ENCODE data around the gene SHISA4.
"Not testable (repeated sequence)": the region's sequence is repeated elsewhere in the genome, so short reads cannot be mapped to it uniquely, and the experiment has no call there.

The SHISA4 gene

DNA sequence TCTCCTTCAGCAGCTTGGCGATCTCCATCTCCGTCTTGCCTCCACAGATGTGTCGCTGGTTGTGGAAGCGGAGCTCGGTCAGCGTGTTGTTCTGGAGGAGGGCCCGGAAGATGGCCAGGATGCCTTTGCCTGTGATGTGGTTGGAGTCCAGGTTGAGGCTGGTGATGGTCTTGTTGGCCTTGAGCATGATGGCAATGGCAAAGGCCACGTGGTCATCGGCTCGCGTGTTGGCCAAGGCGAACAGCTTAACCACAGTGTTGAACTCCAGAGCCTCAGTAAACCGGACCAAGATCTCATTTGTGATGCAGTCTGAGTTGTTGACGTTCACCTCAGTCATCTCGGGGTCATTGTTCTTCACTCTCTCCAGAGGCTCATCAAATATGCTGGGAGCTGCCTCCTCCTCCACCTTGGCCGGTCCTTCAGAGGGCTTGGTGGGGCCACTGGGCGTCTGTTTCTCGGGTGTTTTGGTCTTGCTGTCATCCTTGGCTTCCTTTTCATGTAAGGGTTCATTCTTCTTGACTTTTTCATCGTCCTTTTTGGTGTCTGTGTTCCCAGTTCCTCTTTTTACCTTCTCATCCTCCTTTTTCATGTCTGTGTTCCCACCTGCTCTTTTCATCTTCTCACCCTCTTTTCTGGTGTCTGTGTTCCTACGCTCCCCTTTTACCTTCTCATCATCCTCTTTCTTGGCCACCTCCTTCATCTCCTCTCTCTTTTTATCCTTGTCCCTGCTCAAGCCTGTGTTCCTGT is 11.2 kb downstream of the SHISA4 start:
- no peak for DNase-seq

DNA sequence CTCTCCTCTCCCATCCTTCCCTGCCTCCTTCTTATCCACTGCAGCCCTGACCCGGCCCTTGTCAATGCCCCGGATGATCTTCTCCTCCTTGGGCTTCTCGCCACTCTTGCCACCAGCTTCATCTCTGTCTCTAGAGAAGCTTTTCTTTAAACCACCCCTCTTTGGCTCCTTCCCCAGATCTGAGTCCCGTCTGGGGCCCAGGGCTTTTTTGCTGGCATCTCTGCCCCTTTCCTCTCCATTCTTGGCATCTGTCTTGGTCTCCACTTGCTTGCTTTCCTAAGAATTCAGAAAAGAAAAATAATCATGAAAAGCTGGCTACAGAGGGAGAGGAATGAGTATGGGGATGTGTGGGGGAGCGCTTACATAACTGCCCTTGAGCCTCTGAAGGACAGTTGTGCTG is 11.8 kb downstream of the SHISA4 start:
- no peak for DNase-seq

DNA sequence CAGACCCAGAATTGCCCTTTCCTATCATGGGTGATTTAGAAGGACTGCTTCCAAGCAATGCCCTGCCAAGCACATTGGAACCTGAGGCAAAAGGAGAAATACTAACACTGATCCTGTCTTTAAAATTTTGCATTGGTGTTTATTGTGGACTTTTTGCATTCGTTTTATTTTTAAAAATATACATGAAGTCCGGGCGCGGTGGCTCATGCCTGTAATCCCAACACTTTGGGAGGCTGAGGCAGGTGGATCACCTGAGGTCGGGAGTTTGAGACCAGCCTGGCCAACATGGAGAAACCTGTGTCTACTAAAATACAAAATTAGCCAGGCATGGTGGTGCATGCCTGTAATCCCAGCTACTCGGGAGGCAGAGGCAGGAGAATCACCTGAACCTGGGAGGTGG is 12.3 kb downstream of the SHISA4 start:
- not testable (repeated sequence) for DNase-seq

DNA sequence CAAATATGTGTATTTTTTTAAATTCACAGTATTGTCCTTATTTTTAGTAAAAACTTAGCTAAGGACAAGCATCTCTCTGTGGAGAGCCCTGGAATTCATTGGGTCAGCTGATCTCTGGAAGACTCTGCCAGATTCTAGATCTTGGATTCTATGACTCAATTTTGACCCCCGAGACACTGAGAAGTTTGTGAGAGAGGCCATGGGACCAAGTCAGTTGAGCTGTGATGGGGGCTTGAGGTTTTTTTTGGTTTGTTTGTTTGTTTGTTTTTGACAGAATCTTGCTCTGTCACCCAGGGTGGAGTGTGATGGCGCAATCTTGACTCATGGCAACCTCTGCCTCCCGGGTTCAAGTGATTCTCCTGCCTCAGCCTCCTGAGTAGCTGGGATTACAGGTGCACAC is 13.5 kb downstream of the SHISA4 start:
- DNase-seq, result no peak

DNA sequence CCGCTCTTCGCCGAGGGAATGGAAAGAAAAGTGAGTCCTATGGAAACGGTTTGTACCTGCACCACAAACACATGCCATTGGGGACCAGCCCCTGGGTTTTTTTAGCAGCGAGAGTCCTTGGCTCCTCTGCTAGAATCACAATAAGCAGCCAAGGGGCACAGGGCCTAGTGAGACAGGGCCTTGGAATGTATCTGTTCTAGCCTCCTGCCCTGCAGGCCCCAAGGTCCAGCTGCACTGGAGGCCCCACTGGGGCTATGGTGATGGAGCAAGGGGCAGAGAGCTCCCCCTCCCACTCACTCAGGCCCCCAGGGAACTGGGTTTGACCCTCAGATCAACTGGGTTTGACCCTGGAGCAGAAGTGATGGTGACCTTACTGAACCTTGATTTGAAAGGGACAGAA is 14.4 kb downstream of the SHISA4 start:
- no peak for DNase-seq

DNA sequence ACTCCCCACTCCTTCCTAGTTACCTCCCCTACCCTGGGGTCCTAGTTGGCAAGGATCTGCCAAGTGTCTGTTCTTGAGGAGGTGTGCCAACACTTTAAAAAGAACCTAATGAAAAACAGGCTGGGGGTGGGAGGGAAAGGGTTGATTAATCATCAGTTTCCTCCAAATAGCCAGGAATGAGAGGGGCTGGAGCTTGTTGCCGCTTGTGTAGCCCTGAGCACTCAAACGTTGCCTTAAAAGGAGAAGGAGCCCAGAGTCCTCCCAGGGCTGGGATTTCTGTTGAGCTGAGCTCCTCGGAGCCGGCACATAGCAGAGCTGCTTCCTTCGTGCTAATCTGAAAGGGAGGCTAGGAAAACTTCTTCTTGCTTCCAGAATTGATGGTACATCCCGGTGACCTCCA is 15.9 kb downstream of the SHISA4 start:
- no peak for DNase-seq

DNA sequence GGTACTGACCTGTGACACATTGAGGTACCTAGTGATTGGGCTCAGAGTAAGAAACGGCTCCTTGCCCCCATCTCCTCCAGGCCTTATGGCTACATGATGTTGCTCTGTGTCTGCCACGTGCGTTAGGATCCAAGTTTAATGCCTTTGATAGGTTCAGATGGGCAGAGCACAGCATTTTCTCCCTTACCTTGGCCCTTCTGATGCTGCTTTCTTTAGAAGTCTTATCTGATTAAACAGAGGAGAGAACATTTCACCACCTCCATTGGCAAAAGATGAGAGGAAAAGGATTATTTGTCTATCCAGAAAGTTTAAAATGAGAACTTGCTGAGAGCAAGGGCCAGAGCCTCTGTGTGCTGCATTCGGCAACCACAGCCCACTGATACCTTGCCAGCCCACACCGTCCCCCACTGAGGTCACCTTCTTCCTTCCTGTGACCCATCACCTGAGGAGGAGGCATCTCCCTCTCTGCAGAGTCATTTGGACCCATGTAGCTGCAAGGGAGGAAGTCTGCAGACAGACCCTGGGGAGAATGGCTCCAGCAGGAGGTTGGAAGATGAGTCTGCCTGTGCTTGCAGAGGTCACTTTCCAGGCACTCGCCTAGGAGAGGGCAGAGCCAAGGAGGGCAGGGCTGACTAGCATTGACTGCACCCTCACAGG is 16.7 kb downstream of the SHISA4 start:
- DNase-seq, result no peak

DNA sequence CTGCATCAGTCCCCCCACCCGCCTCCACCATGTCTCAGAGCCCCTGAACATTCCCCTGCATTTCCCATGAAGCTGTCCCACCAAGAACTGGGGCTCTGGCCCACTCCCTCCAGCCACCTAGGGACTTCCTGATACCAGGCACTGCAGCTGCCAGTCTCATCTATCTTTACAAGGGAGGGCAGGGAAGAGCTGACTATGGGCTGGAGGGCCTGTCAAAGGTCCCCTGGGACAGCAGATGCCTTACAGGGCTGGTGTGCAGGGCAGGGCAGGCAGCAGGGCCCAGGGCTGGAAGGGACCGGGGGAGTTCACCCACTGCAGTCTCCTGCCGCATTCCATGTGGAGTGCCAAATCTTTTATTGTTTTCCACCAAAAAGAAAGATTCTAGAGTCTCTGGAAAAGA is 17.6 kb downstream of the SHISA4 start:
- no peak for DNase-seq

DNA sequence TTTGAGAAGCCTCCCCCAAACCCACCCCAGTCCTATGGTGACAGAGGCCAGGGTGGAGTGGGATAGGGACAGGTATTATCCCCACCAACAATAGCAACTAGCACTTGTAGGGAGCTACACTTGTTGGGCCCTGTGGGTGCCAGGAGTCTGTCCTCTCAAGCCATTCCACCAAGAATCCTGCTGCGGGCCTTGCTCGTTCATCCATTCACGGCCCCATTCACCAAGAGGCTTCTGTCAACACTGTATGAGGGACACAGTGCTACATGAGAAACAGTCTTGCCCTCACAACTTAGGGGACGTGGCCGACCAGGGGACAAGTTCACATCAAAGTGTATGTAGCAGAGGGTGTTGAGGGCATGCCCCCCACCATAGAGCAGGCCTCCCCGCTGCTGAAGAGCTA is 18.9 kb downstream of the SHISA4 start:
- DNase-seq, result no peak

DNA sequence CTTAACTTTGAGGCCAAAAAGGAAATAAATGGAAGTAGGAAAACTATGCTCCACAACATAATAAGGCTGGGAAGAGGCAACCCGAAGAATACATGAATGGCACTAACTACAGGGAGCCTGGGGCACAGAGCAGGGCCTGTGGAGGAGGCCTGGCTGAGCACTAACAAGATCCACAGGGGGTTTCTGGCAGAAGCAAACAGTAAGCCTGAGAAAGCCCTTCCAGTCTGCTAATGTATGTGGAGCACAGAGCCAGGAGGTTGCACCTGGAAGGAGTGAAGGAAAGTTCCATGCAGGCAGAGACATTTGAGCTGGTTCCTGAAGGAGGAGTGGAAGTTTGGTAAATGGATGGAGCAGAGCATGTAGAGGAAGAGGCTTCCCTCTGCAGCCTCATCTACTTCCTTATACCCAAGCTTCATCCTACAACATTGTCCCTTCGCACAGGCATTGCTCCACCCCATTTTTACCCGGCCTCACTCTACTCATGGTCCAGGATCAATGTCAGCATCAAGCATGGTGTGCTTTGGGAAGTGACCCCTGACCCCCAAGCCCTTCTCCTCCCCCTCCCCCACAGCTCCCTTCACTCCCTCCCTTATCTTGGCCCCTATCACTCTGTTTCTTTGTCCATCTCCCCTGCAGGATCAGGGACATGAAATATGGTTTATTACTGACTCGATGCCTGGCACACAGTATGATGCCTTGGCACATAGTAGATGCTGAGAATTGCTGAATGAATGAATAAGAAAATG is 23.3 kb downstream of the SHISA4 start:
- DNase-seq, result no peak

DNA sequence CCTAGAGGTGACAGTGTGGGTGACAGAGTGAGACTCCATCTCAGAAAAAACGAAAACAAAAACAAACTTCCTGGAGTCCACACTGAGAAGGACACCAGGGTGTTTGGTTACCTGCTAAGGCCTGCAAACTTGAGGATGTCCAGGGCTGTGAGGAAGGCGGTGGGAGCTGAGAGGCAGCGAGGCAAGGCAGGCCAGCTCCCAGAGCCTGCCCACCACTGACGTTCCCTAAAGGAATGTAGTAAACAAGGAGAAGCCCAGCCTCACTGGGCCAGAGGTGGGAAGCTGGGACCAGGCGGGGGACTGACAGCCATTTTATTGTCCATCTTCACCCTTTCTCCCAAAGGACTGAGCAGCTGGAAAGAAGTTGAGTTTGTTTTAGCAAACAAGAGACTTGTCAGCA is 24.1 kb downstream of the SHISA4 start:
- DNase-seq, result no peak

DNA sequence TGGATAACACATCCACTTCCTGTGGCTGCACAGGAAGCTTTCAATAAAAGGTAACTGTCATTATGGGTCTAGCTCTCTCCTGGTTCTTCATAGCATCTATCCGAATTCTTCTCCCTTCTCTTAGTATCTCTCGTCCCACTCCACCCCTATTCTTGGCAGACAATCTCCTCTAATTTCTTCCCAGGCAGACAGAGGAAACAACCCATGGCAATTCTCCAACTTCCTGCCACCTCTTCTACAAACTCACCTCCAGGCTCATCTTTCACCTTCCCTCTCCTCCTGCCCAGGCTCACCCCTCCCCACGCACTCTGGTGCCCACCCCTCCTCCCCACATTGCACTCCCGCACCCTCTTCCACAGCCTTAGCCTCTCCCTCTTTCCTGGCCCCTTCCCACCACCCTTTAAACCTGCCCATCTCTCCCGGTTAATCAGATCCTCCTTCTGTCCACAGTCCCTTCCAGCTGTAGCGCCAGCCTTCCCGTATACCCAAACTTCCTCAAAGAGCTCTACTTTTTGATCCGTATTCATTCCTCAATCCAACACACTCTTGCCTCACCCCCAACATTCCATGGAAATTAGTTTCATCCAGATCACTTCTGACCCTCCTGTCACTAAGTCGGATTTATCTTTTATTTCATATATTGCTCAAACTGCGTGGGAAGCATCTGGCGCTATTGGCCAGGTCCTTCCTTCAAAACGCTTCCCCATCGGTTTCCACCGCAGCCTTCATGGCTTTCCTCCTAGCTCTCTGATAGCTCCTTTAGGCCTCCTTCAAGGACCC is 25.9 kb downstream of the SHISA4 start:
- no peak for DNase-seq

DNA sequence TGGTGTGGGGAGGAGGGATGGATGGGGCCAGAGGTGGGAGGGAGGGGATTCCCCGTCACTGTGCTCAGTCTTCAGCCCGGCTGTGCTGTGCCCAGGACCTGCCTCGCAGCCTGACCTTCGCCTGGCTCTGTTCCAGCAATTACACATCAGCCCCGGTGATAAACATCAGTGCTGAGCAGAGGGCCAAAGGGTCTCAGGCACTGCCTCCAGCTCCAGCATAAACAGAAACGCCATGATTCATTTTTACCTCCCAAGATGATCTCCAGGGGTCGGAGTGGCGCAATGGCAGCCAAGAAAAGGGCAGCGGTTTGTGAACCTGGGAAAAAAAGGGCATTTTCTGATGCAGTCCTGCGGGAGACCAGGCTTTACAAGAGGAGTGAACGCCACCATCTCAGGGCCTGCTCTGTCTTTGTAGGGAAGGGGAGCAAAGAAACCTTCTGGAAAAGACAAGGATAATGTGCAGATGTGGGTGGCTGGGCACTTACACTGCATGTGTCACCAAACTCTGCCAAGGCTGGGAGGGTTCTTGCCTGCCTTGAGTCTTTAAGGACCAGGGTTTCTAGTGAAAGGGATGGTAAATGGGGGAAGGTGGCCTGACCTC is 28.1 kb downstream of the SHISA4 start:
- DNase-seq, result no peak

DNA sequence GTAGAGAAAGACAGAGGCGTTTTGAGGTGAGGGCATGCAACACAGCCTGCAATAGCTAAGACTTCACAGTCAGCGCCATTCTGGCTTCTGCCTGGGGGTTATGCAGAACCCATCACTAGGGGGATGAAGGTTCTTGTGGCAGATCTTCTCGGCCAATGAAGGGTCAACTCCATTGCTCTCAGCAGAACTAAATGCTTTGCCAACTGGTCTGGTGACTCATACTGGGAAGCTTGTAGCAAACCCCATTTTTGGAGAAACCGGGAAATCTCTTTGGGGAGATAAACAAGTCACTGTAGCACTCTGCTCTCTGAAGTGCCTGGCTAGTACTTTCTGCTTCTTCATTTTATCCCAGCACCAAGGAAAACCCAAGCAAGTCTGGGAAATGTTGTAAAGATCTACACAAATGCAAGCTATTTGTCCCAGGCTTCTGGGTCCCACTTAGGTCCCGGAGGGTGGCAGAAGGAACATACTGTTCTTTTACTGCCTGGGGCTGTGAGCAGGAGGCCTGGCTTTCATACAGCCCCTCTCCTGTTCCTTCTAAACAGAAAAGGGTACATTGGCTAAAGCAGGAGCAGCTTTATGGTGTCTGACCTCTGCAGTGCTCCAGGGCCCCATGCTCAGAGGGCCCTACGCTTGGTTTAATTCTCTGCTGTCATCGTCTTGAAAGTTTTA is 28.8 kb downstream of the SHISA4 start:
- DNase-seq, result no peak

DNA sequence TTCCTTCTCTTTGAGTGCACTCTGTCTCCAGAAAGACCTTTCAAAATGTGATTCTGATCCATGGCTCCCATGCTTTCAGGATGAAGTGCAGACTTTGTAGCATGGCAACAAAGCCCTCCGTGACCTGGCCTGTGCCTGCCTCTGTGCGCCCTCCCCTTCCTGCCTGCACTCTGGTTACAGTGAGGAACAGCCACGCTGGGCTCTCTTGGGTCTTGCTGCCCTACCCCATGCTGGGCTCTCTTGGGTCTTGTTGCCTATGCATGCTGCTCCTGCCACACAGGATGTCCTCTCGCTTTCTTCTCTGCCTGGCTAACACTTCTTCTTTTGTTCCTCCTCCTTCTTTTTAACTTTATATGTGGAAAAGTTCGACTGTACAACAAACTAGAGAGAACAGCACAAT is 29.6 kb downstream of the SHISA4 start:
- DNase-seq, result no peak

DNA sequence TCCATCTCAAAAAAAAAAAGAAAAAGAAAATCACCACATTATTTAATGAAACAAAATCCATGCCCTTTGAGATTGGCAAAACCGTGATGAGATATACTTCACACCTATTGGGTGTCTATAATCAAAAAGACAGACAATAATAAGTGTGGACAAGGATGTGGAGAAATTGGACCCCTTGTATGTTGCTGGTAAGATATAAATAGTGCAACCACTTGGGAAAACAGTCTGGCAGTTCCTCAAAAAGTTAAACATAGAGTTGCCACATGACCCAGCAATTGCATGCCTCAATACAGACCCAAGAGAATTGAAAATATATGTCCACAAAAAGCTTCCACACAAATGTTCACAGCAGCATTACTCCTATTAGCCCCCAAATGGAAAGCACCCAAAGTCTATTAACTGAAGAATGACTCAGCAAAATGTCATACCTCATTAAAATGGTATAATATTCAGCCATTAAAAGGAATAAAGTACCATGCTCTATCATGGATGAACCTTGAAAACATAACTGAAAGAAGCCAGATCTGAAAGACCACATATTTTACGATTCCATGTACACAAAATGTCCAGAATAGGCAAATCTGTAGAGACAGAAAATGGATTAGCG is 33.4 kb downstream of the SHISA4 start:
- no peak for DNase-seq

DNA sequence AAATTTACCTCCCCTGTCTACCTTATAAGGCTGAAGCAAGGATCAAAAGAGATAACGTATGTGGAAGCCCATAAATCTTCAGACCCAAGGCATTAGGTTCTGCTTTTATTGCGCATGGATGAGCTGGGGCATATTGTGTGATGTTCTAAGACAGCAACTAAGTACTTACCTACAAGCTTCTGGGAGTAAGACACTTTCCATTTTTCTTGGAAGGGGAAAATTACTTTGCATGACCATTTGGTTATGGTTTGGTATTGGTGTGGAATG is 36.5 kb downstream of the SHISA4 start:
- DNase-seq, result no peak

DNA sequence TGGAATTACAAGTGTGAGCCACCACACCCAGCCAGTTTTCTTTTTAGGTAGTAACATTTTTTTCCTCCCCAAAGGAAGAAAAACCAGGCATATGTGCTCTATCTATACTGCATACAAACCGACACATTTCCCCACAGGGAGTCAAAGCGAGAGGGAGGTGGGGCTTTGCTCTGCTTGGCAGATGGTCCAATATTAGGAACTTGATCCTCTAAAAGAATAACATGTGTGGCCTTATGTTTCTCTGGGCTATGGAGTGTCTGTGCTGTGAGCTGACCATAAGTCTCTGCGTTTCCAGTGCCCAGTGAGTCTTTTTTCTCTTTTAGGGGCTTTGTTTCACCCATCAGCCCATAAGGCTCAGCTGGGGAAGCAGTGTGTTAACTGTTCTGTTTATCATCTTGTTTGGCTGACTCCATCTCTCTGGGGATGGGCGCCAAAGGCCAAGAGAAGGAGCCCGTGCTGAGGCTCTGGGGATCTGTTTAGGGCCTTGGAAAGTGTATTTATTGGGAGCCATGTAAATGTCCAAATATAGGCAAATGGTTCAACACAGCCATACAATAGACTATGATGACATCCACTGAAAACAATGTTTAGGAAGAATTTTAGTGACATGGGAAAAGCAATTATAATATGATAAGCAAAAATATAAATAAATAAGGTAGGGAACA is 37.4 kb downstream of the SHISA4 start:
- no peak for DNase-seq

DNA sequence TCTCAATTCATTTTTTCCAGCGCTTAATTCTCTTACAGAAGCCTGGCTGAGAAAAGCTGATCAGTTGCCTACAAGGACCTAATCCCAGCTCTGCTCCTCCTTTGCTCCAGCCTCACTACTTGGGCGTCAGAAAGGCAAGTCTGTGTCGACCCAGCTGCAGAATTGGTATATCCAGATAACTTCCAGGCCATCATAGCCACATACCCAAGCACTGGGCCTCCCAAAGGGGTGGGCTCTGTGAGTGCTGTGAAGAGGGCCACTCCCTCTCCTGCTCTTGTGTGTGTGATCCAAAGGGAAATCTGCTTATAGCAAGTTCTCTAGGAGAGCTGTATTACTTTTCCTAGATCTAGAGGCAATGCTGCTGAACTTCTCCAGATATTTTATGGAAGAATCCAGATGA is 39.6 kb downstream of the SHISA4 start:
- DNase-seq, result no peak

DNA sequence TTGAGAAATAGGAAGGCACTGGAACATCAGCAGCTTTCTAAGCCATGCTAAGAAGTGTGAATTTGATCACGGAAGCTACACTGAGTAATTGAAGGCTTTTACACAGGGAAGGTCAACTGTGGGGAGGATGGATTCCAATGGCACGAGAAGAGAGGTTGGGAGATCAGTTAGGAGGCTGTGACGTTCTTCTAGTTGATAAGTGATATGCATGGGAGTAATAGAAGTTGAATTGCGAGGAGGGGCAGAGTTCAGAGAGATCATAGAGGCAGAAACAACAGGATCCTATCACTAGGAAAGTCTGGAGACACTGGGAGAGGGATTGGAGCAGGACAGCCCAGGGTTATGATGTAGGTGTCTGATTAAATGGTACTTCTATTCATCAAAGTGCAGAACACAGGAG is 41.4 kb downstream of the SHISA4 start:
- no peak for DNase-seq

DNA sequence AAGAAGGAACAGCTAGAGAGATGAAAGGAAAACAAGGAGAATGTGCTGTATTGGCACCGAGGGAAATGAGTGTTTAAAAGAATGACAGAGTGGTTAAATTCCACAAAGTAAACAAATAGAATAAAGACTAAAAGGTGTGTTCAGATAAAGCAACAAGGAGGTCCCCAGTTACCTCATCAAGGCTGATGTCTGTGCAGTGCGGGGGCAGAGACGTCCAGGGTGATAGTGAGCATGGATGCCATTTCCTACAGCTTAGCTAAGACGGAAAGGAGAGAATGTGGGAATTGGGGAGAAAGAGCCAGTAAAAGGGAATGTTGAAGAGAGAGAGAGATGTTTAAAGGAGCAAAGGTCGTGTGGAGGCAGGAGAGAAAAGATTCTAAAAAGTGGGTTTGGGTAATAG is 42.1 kb downstream of the SHISA4 start:
- DNase-seq, result no peak

All from CD4-positive, alpha-beta T cell treated with Interleukin-21 for 1 hour (primary cell).